ENCODE measurements around the gene SLC25A36.

GRCh38 chr3:140941434-140942220, at the start of gene SLC25A36:
- no peak for TF ChIP-seq EZH2 (IDR thresholded peaks at IDR 0.05)
- no peak for TF ChIP-seq CTCF (IDR thresholded peaks at IDR 0.05)
- no peak for TF ChIP-seq EZH2phosphoT487 (IDR thresholded peaks at IDR 0.05)
